GM18909 (cell line): ENCODE measurements around the gene FGG.

ENCODE experiments used
- ATAC-seq: cut with Tn5 transposase; IDR thresholded peaks from one replicate; pipeline ENCODE4 v1.9.1; 2021; ENCODE audit warnings: mild to moderate bottlenecking; ENCODE audit not compliant: unreplicated experiment, poor library complexity

Gene FGG

DNA sequence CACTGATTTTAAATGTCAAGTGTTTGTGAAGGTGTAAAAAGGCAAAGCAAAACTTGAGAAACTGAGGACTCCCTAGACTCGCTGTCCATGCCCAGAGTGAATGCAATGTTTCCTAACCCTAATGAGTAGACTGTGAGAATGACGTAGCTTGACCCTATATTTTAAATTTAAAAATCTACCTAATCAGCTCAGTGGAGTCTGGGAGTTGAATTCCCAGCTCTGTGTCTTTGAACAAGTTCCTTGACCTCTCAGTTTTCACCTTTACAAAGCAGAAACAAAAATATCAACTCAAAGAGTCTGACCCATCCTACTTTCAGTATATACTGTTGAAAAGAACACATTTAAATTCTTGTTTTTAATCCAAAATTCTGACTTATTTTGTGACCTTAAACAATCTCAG, 24.3 kb downstream of the FGG start:
- ATAC-seq: no peak

DNA sequence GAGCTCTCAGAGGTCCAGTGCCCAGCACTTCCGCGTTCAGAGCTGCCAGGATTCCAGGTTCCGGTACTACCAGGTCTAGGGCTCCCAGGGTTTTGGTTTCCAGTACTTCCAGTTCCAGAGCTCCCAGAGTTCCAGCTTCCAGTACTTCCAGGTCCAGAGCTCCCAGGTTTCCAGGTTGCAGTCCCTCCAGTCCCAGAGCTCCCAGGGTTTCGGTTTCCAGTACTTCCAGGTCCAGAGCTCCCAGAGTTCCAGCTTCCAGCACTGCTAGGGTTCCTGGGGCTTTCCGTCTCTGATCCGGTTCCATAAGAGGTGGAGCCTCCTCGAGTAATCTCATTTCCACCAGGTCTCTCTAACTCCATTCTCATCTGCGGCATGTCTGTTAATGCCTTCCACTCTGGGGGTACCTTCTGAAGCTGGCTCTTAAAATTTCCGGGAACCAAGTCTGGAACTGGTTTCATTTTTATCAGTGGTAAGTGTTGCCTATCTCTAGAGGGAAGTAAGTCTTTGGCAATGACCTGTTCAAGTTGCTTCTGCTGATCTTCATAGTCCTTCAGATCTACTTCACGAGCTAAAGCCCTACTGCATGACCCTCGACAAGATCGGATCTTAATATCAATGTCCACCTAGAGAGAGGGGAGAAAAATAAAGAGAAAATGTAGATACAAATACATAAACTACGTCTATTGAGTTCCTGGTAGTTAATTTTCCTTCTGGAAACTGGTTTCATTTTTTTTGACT, 26.0 kb downstream of the FGG start:
- ATAC-seq: no peak

DNA sequence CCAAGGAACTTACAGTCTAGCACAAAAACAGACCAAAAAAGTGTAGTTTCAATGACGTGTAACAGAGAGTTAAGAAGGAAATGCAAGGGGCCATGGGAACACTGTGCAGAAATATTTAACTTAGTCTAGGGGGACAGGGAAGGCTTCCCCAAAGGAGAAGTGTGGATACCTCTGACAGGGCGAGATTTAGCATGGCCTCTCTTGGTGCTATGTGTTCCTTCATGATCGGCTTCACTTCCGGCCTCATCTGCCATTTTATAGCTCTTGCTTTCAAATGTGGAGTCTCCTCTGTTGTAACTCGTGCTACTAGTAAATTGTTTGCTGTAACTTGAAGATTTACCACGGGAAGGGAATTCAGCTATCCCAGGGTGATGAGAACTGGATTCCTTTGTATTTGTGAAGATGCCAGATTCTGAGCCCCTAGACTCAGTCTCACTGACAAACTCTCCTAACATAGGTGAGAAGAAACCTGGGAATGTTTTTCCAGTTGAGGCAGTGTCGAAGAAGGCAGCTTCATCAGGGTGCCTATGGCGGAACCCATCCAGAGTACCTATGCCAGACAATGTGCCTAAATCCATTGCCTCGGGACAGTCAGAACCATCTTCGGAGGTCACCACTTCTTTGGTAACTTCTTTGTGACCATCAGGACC, 27.0 kb downstream of the FGG start:
- no peak for ATAC-seq

DNA sequence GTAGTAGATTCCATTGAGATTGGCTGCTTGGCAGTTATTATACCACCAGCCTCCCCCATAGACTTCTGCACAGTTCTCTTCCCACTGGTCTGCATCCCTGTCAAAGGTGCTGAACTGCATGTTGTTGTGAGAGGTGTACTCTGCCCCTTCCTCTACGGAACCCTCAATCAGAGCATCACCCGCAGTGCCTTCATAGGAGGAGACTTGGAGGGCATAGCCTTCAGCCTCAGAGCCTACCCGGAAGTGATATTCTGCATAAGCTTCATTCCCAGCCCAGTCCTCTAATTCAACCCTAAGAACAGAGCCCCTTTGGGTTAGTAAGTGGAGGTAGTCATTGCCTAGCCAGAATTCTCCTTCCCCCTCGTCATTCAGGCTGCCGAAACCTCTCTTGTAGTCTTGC, 28.2 kb downstream of the FGG start:
- no peak for ATAC-seq

DNA sequence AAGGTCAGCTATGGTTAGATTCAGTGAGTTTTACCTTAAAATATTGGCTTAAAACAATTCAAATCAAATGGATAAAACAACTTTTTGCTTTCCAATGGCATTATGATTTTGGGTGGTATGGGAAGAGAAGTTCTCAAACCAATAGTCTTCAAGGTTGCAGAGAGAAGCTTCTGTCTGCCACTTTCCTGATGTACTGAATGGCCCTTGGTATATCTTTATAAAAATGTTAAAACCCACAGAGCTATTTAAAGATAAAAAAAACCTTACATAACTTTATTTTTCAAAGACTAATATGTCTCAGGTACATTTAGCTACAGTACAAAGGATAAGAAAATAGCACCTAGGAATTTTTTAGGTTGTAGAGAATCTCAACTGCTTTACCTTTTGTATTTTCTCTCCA, 28.8 kb downstream of the FGG start:
- no peak for ATAC-seq

DNA sequence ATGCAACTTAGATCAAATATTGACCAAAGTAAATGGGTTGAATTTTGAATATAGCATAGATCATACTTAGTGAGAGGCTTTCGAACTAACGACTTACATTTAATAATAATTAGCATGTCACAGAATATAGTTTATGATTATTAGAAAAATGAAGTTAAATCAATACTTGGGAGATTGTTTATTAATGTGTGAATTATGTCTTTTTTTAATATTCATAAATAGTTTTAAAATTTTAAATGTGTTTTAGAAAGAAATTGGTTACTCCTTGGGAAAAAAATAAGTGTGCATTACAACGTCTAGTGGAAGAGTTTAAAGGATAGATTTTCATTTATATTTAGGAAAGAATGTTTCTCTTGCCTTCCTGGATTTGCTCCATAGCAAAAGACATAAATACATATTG, 29.2 kb downstream of the FGG start:
- no peak for ATAC-seq

DNA sequence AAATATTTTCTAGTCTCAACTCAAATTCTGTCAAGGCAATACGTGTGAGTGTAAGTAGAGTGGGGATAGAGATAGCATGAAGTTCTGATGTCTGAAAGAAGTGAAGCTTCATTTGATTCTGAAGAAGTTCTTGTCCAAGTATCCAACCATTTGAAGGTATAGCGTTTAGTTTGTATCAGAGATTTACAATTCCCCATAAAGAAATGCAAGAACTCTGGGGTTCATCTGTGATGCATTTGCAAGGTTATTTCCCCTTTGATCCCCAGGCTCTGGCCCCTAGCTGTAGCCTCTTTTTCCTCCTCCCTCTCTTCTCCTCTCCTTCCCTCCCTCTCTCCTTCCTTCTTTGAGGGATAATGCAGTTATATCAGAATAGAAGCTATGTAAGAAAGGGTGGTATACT, 29.7 kb downstream of the FGG start:
- no peak for ATAC-seq

DNA sequence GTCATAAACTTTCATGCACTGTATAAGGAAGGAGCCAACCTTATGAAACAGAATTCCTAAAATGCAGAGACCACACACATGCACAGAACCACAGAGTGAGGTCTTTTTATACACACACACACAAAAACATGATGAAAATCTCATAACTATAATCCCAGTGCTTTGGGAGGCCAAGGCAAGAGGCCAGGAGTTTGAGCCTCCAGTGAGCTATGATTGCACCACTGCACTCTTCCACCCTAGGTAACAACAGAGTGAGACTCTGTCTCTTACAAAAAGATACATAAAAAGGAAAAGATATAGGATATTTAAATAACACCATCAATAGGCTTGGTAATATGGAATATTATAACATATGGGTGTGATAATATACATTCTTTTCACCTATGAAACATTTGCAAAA, 32.5 kb downstream of the FGG start:
- ATAC-seq: no peak

DNA sequence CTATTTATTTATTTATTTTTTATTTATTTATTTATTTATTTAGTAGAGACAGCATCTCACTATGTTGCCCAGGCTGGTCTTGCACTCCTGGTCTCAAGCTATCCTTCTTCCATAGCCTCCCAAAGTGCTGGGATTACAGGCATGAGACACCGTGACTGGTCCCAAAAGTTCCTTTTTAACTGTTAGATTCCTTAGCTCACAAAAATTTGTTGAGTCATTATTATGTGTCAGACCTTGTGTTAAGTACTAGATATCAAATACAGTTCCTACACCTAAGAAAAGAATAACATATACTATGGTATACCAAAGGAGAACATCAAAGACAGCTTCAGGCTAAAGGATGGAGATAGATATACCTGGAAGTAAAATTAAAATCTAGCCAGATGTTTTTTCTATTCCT, 33.5 kb downstream of the FGG start:
- ATAC-seq: no peak

DNA sequence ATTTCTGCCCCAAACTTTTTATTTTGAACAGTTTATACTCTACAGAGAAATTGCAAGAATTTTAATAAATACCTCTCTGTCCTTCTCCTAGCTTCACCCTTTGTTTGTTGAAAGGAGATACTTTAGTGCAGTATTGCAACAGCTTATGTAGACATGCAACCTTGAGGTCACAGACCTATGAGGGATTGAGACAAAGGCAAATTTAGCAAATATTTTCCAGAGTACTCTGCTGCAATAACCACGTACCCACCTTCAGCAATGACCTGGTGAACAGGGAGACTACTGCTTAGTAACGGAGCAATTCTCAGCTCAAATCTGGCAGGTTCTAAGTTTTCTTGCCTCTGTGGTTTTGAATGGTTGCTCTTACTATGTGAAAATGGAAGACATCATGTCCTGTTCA, 35.1 kb downstream of the FGG start:
- ATAC-seq: no peak

DNA sequence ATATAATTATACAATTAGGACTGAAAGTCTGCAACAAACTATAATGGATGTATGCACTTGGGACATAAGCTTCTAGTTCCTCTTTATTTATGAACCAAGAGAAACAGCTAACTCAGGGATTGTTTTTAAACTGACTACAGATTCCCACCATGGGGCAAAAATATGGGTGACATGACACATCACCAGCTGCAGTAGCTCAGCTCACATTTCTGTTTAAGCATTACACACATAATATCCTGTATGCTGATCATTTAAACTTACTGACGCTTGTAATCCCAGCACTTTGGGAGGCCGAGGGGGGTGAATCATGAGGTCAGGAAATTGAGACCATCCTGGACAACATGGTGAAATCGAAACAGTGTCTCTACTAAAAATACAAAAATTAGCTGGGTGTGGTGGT, 38.1 kb downstream of the FGG start:
- ATAC-seq: no peak

DNA sequence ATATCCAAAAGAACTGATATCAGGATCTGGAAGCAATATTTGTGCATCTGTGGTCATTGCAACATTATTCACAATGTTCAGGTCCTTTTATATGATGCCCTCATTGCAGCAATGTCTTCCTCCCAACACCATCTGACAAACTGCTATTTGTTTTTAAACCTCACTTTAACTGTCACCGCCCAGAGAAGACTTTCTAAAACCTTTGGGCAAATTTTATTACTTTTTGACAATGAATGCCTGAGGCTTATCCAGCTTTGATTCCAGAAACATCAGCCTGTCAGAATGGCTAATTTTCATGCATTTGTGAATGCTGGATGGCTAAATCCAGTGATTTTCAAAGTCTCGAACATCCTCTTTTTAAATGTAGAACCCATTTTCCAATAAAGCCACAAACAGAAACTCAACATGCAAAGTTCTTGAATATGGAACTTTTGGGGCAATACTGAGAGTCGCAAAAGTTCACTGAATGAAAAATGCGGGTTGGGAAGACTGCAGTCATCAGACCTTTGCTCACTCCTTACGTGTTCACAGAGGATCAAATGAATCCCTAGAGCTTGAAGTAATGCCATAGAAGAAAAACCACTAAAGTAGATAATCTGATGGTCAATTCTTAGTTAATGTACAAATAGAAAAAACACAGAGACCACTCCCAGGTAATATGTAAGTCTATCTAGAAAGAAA, 39.1 kb downstream of the FGG start:
- no peak for ATAC-seq

DNA sequence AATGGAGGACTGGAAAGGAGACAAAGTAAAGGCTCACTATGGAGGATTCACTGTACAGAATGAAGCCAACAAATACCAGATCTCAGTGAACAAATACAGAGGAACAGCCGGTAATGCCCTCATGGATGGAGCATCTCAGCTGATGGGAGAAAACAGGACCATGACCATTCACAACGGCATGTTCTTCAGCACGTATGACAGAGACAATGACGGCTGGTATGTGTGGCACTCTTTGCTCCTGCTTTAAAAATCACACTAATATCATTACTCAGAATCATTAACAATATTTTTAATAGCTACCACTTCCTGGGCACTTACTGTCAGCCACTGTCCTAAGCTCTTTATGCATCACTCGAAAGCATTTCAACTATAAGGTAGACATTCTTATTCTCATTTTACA, 42.9 kb downstream of the FGG start:
- no peak for ATAC-seq

DNA sequence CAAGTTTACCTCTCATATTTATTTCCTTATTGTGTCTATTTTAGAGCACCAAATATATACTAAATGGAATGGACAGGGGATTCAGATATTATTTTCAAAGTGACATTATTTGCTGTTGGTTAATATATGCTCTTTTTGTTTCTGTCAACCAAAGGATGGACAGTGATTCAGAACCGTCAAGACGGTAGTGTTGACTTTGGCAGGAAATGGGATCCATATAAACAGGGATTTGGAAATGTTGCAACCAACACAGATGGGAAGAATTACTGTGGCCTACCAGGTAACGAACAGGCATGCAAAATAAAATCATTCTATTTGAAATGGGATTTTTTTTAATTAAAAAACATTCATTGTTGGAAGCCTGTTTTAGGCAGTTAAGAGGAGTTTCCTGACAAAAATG, 43.4 kb downstream of the FGG start:
- no peak for ATAC-seq

DNA sequence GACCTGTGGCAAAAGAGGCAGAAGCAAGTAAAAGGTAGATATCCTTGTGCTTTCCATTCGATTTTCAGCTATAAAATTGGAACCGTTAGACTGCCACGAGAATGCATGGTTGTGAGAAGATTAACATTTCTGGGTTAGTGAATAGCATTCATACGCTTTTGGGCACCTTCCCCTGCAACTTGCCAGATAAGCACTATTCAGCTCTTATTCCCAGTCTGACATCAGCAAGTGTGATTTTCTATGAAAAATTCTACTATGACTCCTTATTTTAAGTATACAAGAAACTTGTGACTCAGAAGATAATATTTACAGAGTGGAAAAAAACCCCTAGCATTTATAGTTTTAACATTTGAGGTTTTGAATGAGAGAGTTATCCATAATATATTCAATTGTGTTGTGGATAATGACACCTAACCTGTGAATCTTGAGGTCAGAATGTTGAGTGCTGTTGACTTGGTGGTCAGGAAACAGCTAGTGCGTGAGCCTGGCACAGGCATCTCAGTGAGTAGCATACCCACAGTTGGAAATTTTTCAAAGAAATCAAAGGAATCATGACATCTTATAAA, 45.7 kb downstream of the FGG start:
- ATAC-seq: no peak

DNA sequence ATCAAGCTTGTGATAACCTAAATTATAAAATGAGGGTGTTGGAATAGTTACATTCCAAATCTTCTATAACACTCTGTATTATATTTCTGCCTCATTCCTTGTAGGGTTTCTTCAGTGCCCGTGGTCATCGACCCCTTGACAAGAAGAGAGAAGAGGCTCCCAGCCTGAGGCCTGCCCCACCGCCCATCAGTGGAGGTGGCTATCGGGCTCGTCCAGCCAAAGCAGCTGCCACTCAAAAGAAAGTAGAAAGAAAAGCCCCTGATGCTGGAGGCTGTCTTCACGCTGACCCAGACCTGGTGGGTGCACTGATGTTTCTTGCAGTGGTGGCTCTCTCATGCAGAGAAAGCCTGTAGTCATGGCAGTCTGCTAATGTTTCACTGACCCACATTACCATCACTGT, 46.8 kb downstream of the FGG start:
- no peak for ATAC-seq

DNA sequence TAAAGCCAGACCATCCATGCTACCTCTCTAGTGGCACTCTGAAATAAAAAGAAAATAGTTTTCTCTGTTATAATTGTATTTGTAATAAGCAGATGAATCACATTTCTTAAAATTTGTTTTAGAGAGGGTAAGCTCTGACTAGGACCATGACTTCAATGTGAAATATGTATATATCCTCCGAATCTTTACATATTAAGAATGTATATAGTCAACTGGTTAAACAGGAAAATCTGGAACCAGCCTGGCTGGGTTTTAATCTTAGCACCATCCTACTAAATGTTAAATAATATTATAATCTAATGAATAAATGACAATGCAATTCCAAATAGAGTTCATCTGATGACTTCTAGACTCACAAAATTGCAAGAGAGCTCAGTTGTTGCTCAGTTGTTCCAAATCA, 48.1 kb downstream of the FGG start:
- no peak for ATAC-seq

DNA sequence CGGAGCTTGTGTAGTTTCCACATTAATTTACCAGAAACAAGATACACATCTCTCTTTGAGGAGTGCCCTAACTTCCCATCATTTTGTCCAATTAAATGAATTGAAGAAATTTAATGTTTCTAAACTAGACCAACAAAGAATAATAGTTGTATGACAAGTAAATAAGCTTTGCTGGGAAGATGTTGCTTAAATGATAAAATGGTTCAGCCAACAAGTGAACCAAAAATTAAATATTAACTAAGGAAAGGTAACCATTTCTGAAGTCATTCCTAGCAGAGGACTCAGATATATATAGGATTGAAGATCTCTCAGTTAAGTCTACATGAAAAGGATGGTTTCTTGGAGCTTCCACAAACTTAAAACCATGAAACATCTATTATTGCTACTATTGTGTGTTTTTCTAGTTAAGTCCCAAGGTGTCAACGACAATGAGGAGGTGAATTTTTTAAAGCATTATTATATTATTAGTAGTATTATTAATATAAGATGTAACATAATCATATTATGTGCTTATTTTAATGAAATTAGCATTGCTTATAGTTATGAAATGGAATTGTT, 49.7 kb downstream of the FGG start, which contains the start of gene FGB:
Gene FGB, plus strand, starts transcription at position 315 of the 558 bp plus-strand sequence. Its CDS starts 8 bp downstream, at position 323.
- no peak for ATAC-seq

DNA sequence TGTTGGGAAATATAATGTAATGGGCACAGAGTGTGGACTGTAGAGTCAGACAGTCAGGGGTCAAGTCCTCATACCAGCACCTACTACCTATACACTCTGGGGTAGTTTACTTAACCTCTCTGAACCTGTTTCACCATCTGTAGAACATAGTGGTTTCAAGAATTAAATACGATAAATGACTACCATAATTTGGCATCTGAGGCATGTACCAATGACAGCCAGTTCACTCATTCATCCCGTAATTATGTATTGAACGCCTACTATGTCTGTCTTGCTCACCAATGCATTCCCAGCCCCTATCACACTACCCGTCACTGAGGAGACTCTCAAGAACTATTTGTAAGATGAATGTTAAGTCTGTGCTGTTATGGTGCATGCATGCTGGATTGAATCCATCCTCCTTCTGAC, 51.6 kb downstream of the FGG start:
- ATAC-seq: no peak

DNA sequence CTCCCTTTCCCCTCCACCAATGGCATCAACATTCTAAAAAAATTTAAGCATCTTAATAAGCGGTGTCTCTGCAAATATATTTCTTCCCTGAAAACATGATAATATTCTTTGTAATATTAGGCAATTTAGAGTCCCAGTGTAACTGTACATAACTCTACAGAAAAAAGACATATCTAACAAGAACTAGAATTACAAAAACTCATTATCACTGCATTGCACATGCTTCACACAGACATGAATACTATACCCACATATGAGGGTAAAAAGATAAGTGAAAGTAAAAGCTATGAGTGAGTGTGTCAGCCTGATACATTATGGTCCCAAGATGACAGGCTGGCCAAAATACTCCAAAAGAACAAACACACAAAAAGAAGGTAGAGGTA, 52.0 kb downstream of the FGG start:
- no peak for ATAC-seq
